Progenitor cell of endocrine pancreas (in vitro differentiated cells): ENCODE data around the gene KCNK18. TPM values are rescaled to one million over a fixed set of nuclear protein-coding genes. Genes with fewer than 3 reads are reported as not detected.

Experiments used
- microRNA-seq: library from miRNA; unstranded; fragments of <30 nt; microRNA quantifications from one replicate; pipeline ENCODE4 v1.1.0, GENCODE V29; 2020; ENCODE audit warnings: borderline number of aligned reads; ENCODE audit not compliant: unreplicated experiment
- total RNA-seq: library from RNA; stranded (reverse); gene quantifications from 2 replicates; pipeline ENCODE4 v1.2.1, GENCODE V29; 2021

Gene KCNK18
- total RNA-seq, 1 donor from 2014 or later: not detected

Small RNA genes lying within 50 kb of the gene (microRNA-seq; reads per million reads assigned to microRNA genes)
- not detected for gene MIR3663

Other genes starting within 250 kb of the KCNK18 start
- 42.0 and 46.9 TPM in 2 replicates for gene SHTN1, start 192.3 kb upstream of the KCNK18 start, total RNA-seq
- not detected in 2 replicates for gene VAX1, start 59.2 kb upstream of the KCNK18 start, total RNA-seq
- gene SLC18A2, start 43.6 kb downstream of the KCNK18 start, total RNA-seq: 0.17 and 0.20 TPM in 2 replicates
- 28.6 and 30.9 TPM in 2 replicates for gene PDZD8, start 178.0 kb downstream of the KCNK18 start, total RNA-seq